ENCODE measurements around the gene CD300E. TPM values are rescaled to one million over a fixed set of nuclear protein-coding genes. Genes with fewer than 3 reads are reported as not detected.

Gene CD300E
- total and polyA plus RNA-seq, 4 donors: 0.18 to 4.3 (median 2.8) TPM; not detected in 1

DNA sequence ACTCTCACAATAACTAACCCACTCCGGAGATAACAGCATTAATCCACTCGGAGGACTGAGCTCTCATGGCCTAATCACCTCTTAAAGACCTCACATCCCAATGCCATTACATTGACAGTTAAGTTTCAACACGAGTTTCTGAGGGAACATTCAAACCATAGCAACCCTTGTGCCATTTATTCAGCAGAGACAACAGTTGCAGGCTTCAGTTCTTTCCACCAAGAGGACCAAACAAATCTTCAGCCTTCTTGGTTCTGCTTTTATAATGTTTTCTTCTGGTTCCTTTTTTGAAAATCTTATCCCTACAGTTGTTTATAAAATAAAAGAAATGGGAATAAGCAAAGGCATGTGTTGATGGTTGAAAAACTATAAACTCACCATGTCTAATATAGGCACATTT, 2.1 kb upstream of the CD300E start:
- Histone ChIP-seq H3K9me3 (ENCODE audit: control insufficient read depth, low read length) (peaks cover 6% of the 10 kb centered on the region), H3K36me3 (ENCODE audit: control insufficient read depth in 1 of 2, insufficient read depth in 2 of 2, low read length in 1 of 2) (no peaks in the 10 kb centered on the region), H3K27ac (ENCODE audit: low read depth in 1 of 2, low read length in 2 of 2) (no peak overlapping the region), H3K4me1 (ENCODE audit: control insufficient read depth in 1 of 2, insufficient read depth in 2 of 2, low read length in 2 of 2) (no peaks in the 10 kb centered on the region), H3K4me3 (ENCODE audit: low read length in 2 of 2) (no peak overlapping the region), H3K27me3 (ENCODE audit: control insufficient read depth in 1 of 2, insufficient read depth in 2 of 2, low read length in 1 of 2) (peaks cover 0 to 4% of the 10 kb centered on the region in 2 donors)
- DNase-seq (no peak), ATAC-seq (ENCODE audit: low FRiP score) (no peak)
- intact Hi-C loops (cut with DNase I): no loop called here
- 60 to 62% methylated on average over 3 of the region's 3 CpGs for WGBS, 2 donors

DNA sequence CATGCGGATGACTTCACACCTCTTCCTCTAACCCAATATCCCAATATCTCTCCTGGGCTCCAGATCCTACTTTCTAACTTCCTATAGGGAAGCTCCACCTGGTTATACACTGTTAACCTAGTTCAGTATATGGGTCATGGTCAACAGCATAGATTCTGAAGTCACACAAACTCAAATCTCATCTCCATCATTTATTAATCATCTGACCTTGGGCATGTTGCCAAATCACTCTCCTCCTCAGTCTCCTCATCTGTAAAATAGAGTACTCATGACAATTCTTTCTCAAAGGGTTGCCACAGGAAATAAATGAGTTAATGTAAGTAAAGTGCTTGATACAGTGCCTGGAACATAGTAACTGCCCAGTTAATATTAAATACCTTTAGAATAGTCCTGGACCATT, 593 bp upstream of the CD300E start:
- no peaks in the 10 kb centered on the region for H3K4me1 ChIP-seq (ENCODE audit: control insufficient read depth in 1 of 2, insufficient read depth in 2 of 2, low read length in 2 of 2)
- no peak overlapping the region for H3K4me3 ChIP-seq (ENCODE audit: low read length in 2 of 2)
- peaks cover 4% of the 10 kb centered on the region for H3K9me3 ChIP-seq (ENCODE audit: control insufficient read depth, low read length)
- H3K27ac ChIP-seq (ENCODE audit: low read depth in 1 of 2, low read length in 2 of 2): no peak overlapping the region
- H3K36me3 ChIP-seq (ENCODE audit: control insufficient read depth in 1 of 2, insufficient read depth in 2 of 2, low read length in 1 of 2): no peaks in the 10 kb centered on the region
- intact Hi-C loops (cut with DNase I): no loop called here
- ATAC-seq (ENCODE audit: low FRiP score) (no peak), DNase-seq (no peak)
- WGBS, 2 donors: 93 to 100% methylated on average over 1 of the region's 1 CpG
- H3K27me3 ChIP-seq (ENCODE audit: control insufficient read depth in 1 of 2, insufficient read depth in 2 of 2, low read length in 1 of 2): peaks cover 0 to 4% of the 10 kb centered on the region in 2 donors

DNA sequence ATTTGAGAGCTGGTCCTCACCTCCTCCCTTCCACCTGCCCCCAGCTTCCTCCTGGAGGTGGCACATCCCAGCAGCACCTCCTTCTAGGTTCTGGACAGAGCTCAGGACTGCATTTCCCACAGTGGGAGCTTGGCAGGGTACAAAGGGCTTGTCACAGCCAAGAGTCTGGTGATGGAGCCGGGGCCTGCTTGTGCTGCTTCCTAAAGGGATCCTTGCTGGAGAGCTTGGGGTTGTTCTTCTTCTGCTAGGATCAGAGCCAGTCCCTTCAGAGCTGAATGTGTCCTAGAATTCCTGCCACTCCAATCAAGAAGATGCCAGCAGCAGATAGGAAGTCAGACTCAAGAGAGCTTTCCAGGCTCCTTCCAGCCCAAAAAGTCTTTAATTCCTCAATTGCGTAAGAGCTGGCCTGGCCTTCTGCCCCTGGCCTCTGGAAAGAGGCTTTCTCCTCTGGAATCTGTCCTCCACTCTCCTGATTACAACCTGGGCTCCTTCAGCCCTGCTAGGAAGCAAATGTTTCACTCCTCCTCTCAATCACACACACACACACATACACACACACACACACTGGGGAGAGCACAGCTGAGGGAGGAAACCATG, 4.4 kb downstream of the CD300E start:
- Histone ChIP-seq H3K9me3 (ENCODE audit: control insufficient read depth, low read length) (peaks cover 3% of the 10 kb centered on the region), H3K4me1 (ENCODE audit: control insufficient read depth in 1 of 2, insufficient read depth in 2 of 2, low read length in 2 of 2) (no peaks in the 10 kb centered on the region), H3K4me3 (ENCODE audit: low read length in 2 of 2) (no peak overlapping the region), H3K27ac (ENCODE audit: low read depth in 1 of 2, low read length in 2 of 2) (no peak overlapping the region), H3K36me3 (ENCODE audit: control insufficient read depth in 1 of 2, insufficient read depth in 2 of 2, low read length in 1 of 2) (no peaks in the 10 kb centered on the region), H3K27me3 (ENCODE audit: control insufficient read depth in 1 of 2, insufficient read depth in 2 of 2, low read length in 1 of 2) (peaks cover 0 to 2% of the 10 kb centered on the region in 2 donors)
- intact Hi-C loops (cut with DNase I): no loop called here
- DNase-seq (peak in 1 of 2 donors; percentile 59), ATAC-seq (ENCODE audit: low FRiP score) (peak; percentile 79)
- WGBS, 2 donors: 48 to 49% methylated on average over 2 of the region's 2 CpGs

DNA sequence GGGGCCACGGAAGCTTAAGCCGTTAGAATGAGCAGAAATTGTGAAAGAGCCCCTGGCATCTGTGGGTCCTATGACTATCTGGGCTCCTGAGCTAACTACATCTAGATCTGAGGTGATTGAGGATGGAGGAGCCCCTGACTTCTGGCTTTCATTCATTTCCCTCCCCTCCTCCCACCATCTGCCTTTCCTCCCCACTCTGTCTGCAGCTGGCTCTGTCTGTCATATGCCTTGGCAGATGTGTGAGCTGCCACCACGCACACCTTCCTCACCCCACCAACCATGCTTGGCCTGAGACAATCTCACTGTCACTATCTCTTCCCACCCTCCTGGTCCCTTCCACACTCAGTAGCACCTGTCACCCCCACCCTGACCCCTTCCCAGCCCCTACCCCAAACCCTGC, 5.1 kb downstream of the CD300E start:
- Histone ChIP-seq H3K36me3 (ENCODE audit: control insufficient read depth in 1 of 2, insufficient read depth in 2 of 2, low read length in 1 of 2) (no peaks in the 10 kb centered on the region), H3K4me1 (ENCODE audit: control insufficient read depth in 1 of 2, insufficient read depth in 2 of 2, low read length in 2 of 2) (no peaks in the 10 kb centered on the region), H3K4me3 (ENCODE audit: low read length in 2 of 2) (no peak overlapping the region), H3K9me3 (ENCODE audit: control insufficient read depth, low read length) (peaks cover 3% of the 10 kb centered on the region), H3K27ac (ENCODE audit: low read depth in 1 of 2, low read length in 2 of 2) (no peak overlapping the region), H3K27me3 (ENCODE audit: control insufficient read depth in 1 of 2, insufficient read depth in 2 of 2, low read length in 1 of 2) (peaks cover 0 to 2% of the 10 kb centered on the region in 2 donors)
- 66 to 67% methylated on average over 3 of the region's 3 CpGs for WGBS, 2 donors
- ATAC-seq (ENCODE audit: low FRiP score): no peak
- no peak for DNase-seq
- intact Hi-C loops (cut with DNase I): no loop called here

DNA sequence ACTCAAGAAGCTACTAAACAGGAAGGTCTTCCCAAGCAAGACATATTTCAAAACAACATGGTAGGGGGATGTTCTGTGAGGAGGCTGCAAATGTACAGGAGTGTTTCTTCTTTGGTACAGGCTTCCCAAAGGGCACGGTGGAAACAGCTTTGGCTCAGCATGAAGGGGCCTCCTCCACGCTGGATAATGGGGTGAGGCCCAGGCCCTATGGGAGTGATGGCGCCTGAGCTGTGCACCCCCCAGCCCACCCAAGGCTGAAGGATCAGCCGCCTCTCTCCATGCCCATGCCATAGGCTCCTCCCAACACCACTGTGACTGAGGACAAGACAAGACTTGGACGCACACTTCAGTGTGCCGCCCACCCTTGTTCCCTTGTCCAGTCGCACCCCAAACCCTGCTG, 6.8 kb downstream of the CD300E start:
- 87 to 93% methylated on average over 7 of the region's 7 CpGs for WGBS, 2 donors

DNA sequence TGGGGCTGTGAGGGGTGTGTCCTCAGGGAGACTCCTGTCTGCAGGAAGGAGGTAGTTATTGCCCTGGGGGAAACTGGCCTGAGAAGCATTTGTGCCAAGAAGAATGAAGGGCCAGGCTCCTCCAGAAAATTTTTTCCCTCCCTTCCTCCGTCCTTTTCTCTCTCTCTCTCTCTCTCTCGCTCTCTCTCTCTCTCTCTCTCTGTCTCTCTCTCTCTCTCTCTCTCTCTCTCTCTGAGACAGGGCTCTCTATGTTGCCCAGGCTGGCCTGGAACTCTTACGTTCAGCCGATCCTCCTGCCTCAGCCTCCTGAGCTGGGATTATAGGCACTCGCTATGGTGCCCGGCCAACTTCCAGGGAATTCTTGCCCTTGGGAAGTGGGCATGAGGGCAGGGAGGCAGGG, 11.5 kb downstream of the CD300E start:
- H3K27me3 ChIP-seq (ENCODE audit: control insufficient read depth in 1 of 2, insufficient read depth in 2 of 2, low read length in 1 of 2): peaks cover 0 to 2% of the 10 kb centered on the region in 2 donors
- no peaks in the 10 kb centered on the region for H3K4me1 ChIP-seq (ENCODE audit: control insufficient read depth in 1 of 2, insufficient read depth in 2 of 2, low read length in 2 of 2)
- H3K36me3 ChIP-seq (ENCODE audit: control insufficient read depth in 1 of 2, insufficient read depth in 2 of 2, low read length in 1 of 2): no peaks in the 10 kb centered on the region
- 85 to 89% methylated on average over 5 to 6 of the region's 6 CpGs for WGBS, 2 donors
- ATAC-seq (ENCODE audit: low FRiP score): no peak
- no peak overlapping the region for H3K27ac ChIP-seq (ENCODE audit: low read depth in 1 of 2, low read length in 2 of 2)
- H3K9me3 ChIP-seq (ENCODE audit: control insufficient read depth, low read length): peaks cover 4% of the 10 kb centered on the region
- H3K4me3 ChIP-seq (ENCODE audit: low read length in 2 of 2): no peak overlapping the region
- DNase-seq: peak in 1 of 2 donors; percentile 44
- intact Hi-C loops (cut with DNase I): no loop called here

More for the DNA sequence above, 6.8 kb downstream of the CD300E start:
- Histone ChIP-seq H3K9me3 (ENCODE audit: control insufficient read depth, low read length) (peaks cover 1% of the 10 kb centered on the region), H3K4me3 (ENCODE audit: low read length in 2 of 2) (no peak overlapping the region), H3K27ac (ENCODE audit: low read depth in 1 of 2, low read length in 2 of 2) (no peak overlapping the region), H3K36me3 (ENCODE audit: control insufficient read depth in 1 of 2, insufficient read depth in 2 of 2, low read length in 1 of 2) (no peaks in the 10 kb centered on the region), H3K27me3 (ENCODE audit: control insufficient read depth in 1 of 2, insufficient read depth in 2 of 2, low read length in 1 of 2) (peaks cover 0 to 2% of the 10 kb centered on the region in 2 donors), H3K4me1 (ENCODE audit: control insufficient read depth in 1 of 2, insufficient read depth in 2 of 2, low read length in 2 of 2) (no peaks in the 10 kb centered on the region)
- ATAC-seq (ENCODE audit: low FRiP score) (no peak), DNase-seq (peak in 1 of 2 donors; percentile 31)
- intact Hi-C loops (cut with DNase I): no loop called here

DNA sequence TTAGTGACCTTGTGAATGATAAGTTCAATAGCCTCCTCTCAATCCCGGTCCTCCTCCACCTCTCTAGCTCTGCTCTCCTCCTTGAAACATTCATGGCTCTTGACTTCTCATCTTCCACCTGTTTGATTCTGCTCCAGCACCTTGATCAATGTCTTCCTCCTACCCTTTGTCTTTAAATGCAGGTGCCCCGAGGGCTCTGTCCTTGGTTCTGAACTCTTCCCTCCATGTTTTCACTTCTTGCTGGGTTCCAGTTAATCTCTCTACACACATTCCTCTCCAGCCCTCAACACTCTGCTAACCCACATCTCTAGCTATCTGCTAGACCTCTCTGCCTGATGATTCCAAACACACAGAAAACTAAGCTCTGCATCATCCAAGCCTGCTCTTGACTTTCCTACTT, 13.4 kb downstream of the CD300E start:
- no peak overlapping the region for H3K4me3 ChIP-seq (ENCODE audit: low read length in 2 of 2)
- H3K36me3 ChIP-seq (ENCODE audit: control insufficient read depth in 1 of 2, insufficient read depth in 2 of 2, low read length in 1 of 2): no peaks in the 10 kb centered on the region
- no peaks in the 10 kb centered on the region for H3K4me1 ChIP-seq (ENCODE audit: control insufficient read depth in 1 of 2, insufficient read depth in 2 of 2, low read length in 2 of 2)
- no peak overlapping the region for H3K27ac ChIP-seq (ENCODE audit: low read depth in 1 of 2, low read length in 2 of 2)
- no peak for DNase-seq
- WGBS, 2 donors: 42 to 63% methylated on average over 2 of the region's 2 CpGs
- no peak for ATAC-seq (ENCODE audit: low FRiP score)
- H3K27me3 ChIP-seq (ENCODE audit: control insufficient read depth in 1 of 2, insufficient read depth in 2 of 2, low read length in 1 of 2): peaks cover 0 to 2% of the 10 kb centered on the region in 2 donors
- intact Hi-C loops (cut with DNase I): no loop called here
- H3K9me3 ChIP-seq (ENCODE audit: control insufficient read depth, low read length): peaks cover 4% of the 10 kb centered on the region

DNA sequence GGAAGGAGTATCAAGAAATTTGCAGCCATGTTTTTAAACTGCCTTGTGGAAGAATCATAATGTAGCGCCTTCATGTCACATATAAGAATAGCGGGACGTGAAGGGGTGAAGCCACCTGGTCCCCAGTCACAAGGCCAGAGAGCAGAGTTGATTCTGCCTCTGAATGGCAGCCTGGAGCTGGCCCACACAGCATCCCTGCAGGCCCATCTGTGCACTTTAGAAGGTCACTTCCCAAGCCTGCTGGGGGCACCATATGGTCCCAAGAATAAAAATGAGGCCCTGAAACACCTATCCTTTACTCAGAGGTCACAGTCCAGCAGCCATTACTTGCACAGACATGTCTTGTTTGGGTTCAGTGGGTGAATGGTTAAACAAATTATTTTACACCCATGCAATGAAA, 15.0 kb downstream of the CD300E start:
- H3K4me3 ChIP-seq (ENCODE audit: low read length in 2 of 2): no peak overlapping the region
- no peaks in the 10 kb centered on the region for H3K27me3 ChIP-seq (ENCODE audit: control insufficient read depth in 1 of 2, insufficient read depth in 2 of 2, low read length in 1 of 2)
- 90 to 94% methylated on average over 3 of the region's 3 CpGs for WGBS, 2 donors

DNA sequence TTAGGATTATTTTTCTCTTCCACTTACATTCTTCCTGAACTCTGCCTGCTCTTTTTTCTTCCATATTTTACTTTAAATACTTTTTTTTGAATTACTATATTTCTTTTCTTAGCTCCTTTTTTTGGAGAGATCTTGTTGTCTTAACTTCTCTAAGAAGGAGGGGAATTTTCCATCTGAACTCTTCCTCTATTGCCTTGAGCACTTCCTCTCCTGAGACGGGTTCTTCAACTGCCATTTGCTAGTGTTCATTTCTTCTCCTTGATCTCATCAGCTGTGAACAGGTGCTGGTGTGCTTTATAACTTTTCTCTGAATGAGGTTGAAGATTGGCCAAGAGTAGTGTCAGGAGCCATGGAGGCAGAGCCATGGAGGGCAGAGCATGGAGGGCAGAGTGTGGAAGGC, 16.3 kb downstream of the CD300E start:
- WGBS, 2 donors: 57 to 68% methylated on average over 1 of the region's 1 CpG
- H3K27me3 ChIP-seq (ENCODE audit: control insufficient read depth in 1 of 2, insufficient read depth in 2 of 2, low read length in 1 of 2): no peaks in the 10 kb centered on the region
- no peak for ATAC-seq (ENCODE audit: low FRiP score)
- DNase-seq: no peak
- no peak overlapping the region for H3K27ac ChIP-seq (ENCODE audit: low read depth in 1 of 2, low read length in 2 of 2)
- H3K36me3 ChIP-seq (ENCODE audit: control insufficient read depth in 1 of 2, insufficient read depth in 2 of 2, low read length in 1 of 2): no peaks in the 10 kb centered on the region
- H3K9me3 ChIP-seq (ENCODE audit: control insufficient read depth, low read length): peaks cover 3% of the 10 kb centered on the region
- no peak overlapping the region for H3K4me3 ChIP-seq (ENCODE audit: low read length in 2 of 2)
- no peaks in the 10 kb centered on the region for H3K4me1 ChIP-seq (ENCODE audit: control insufficient read depth in 1 of 2, insufficient read depth in 2 of 2, low read length in 2 of 2)
- intact Hi-C loops (cut with DNase I): no loop called here

More for the DNA sequence above, 15.0 kb downstream of the CD300E start:
- Histone ChIP-seq H3K27ac (ENCODE audit: low read depth in 1 of 2, low read length in 2 of 2) (no peak overlapping the region), H3K4me1 (ENCODE audit: control insufficient read depth in 1 of 2, insufficient read depth in 2 of 2, low read length in 2 of 2) (no peaks in the 10 kb centered on the region), H3K36me3 (ENCODE audit: control insufficient read depth in 1 of 2, insufficient read depth in 2 of 2, low read length in 1 of 2) (no peaks in the 10 kb centered on the region), H3K9me3 (ENCODE audit: control insufficient read depth, low read length) (peaks cover 3% of the 10 kb centered on the region)
- ATAC-seq (ENCODE audit: low FRiP score) (no peak), DNase-seq (no peak)
- intact Hi-C loops (cut with DNase I): no loop called here
